Measurements from ENCODE around the gene MAPK8IP3.

MAPK8IP3 gene

DNA sequence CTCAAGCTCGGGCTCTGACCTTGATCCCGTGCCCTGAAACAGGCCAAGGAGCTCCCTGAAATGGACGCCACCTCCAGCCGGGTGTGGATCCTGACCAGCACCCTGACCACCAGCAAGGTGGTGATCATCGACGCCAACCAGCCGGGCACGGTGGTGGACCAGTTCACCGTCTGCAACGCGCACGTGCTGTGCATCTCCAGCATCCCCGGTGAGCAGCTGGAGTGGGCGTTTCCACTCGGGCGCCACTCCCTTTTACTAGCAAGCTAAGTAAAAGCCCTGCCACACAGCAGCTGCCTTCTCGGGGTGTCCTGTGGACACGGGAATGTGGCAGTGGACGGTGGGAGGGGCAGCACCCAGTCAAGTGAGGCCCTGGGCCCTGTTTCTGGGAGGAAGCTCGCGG lies 59.0 kb downstream of the MAPK8IP3 start:
- Histone ChIP-seq H3K4me3 (ENCODE audit: insufficient read depth in 1 of 2, low read depth in 1 of 2, low read length in 2 of 2) (no peak overlapping the region), H3K14ac (ENCODE audit: low read length in 2 of 2) (no peak overlapping the region), H3K27ac (ENCODE audit: low read length, poor library complexity, severe bottlenecking) (no peak overlapping the region), H3K18ac (ENCODE audit: low read depth in 1 of 2, low read length in 2 of 2) (no peak overlapping the region), H3K79me1 (replicated peaks; ENCODE audit: low read length, poor library complexity, severe bottlenecking) (peaks cover 11% of the 10 kb centered on the region), H3K23ac (ENCODE audit: low read length in 2 of 2) (no peak overlapping the region), H4K8ac (ENCODE audit: low read length) (no peak overlapping the region), H3K4ac (ENCODE audit: low read depth in 1 of 2, low read length in 2 of 2) (no peak overlapping the region), H3K9me3 (ENCODE audit: control insufficient read depth, low read length) (no peaks in the 10 kb centered on the region), H2BK120ac (ENCODE audit: low read depth, low read length) (no peak overlapping the region), H3K4me1 (ENCODE audit: control insufficient read depth, insufficient read depth, low read depth, low read length) (peaks cover 21% of the 10 kb centered on the region), H4K91ac (ENCODE audit: low read length) (no peak overlapping the region), H2BK12ac (ENCODE audit: low read length in 2 of 2) (no peak overlapping the region), H3K9ac (ENCODE audit: low read length) (no peak overlapping the region), H3K4me2 (ENCODE audit: low read length, poor library complexity, severe bottlenecking) (no peak overlapping the region), H2BK15ac (ENCODE audit: low read depth, poor library complexity, severe bottlenecking) (no peak overlapping the region), H3K36me3 (ENCODE audit: control insufficient read depth in 1 of 2, insufficient read depth in 2 of 2, low read depth in 1 of 2, low read length in 2 of 2) (peaks cover 77 to 100% of the 10 kb centered on the region in 2 experiments), H2AFZ (ENCODE audit: low read depth, low read length) (no peak overlapping the region), H2BK5ac (ENCODE audit: low read depth, low read length, poor library complexity, severe bottlenecking) (no peak overlapping the region), H3K27me3 (ENCODE audit: control insufficient read depth in 1 of 2, insufficient read depth in 1 of 2, low read length in 2 of 2) (no peaks in the 10 kb centered on the region), H2AK5ac (ENCODE audit: low read length, severe bottlenecking) (no peak overlapping the region)
- 97% methylated on average over 21 of the region's 21 CpGs for WGBS
- DNase-seq, result no peak

- H2BK120ac ChIP-seq (ENCODE audit: low read depth, low read length), result no peak overlapping the region
- H3K4ac ChIP-seq (ENCODE audit: low read depth in 1 of 2, low read length in 2 of 2), result no peak overlapping the region
- H3K9me3 ChIP-seq (ENCODE audit: control insufficient read depth, low read length), result no peaks in the 10 kb centered on the region
- H2AK5ac ChIP-seq (ENCODE audit: low read length, severe bottlenecking), result no peak overlapping the region
- H2BK15ac ChIP-seq (ENCODE audit: low read depth, poor library complexity, severe bottlenecking), result no peak overlapping the region
- H4K8ac ChIP-seq (ENCODE audit: low read length), result no peak overlapping the region
- H3K18ac ChIP-seq (ENCODE audit: low read depth in 1 of 2, low read length in 2 of 2), result no peak overlapping the region
- H3K4me2 ChIP-seq (ENCODE audit: low read length, poor library complexity, severe bottlenecking), result no peak overlapping the region
- H2BK12ac ChIP-seq (ENCODE audit: low read length in 2 of 2), result no peak overlapping the region
- DNase-seq, result no peak
- H2BK5ac ChIP-seq (ENCODE audit: low read depth, low read length, poor library complexity, severe bottlenecking), result no peak overlapping the region
- no peak overlapping the region for H3K9ac ChIP-seq (ENCODE audit: low read length)
- H2AFZ ChIP-seq (ENCODE audit: low read depth, low read length), result no peak overlapping the region
- peaks cover 29% of the 10 kb centered on the region for H3K4me1 ChIP-seq (ENCODE audit: control insufficient read depth, insufficient read depth, low read depth, low read length)
- H3K36me3 ChIP-seq (ENCODE audit: control insufficient read depth in 1 of 2, insufficient read depth in 2 of 2, low read depth in 1 of 2, low read length in 2 of 2), result peaks cover 68 to 100% of the 10 kb centered on the region in 2 experiments
- WGBS, result 93% methylated on average over 21 of the region's 22 CpGs
- no peaks in the 10 kb centered on the region for H3K27me3 ChIP-seq (ENCODE audit: control insufficient read depth in 1 of 2, insufficient read depth in 1 of 2, low read length in 2 of 2)
- no peak overlapping the region for H3K4me3 ChIP-seq (ENCODE audit: insufficient read depth in 1 of 2, low read depth in 1 of 2, low read length in 2 of 2)
- no peak overlapping the region for H3K27ac ChIP-seq (ENCODE audit: low read length, poor library complexity, severe bottlenecking)
- no peak overlapping the region for H3K14ac ChIP-seq (ENCODE audit: low read length in 2 of 2)
- H3K79me1 ChIP-seq (replicated peaks; ENCODE audit: low read length, poor library complexity, severe bottlenecking), result peaks cover 15% of the 10 kb centered on the region
- H4K91ac ChIP-seq (ENCODE audit: low read length), result no peak overlapping the region
- H3K23ac ChIP-seq (ENCODE audit: low read length in 2 of 2), result no peak overlapping the region
Measured at GRCh38 chr16:1765826-1766225, 59.8 kb downstream of the MAPK8IP3 start.

DNA sequence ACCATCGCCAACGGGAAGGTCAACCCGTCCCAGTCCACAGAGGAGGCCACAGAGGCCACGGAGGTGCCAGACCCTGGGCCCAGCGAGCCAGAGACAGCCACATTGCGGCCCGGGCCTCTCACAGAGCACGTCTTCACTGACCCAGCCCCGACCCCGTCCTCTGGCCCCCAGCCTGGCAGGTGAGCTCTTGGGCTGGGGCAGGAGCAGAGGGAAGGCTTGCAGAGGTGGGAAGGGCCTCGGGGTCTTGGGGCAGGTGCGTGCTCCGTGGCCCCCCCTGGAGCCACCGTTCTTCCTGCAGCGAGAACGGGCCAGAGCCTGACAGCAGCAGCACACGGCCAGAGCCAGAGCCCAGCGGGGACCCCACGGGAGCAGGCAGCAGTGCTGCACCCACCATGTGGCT lies 60.2 kb downstream of the MAPK8IP3 start:
- H3K14ac ChIP-seq (ENCODE audit: low read length in 2 of 2), result no peak overlapping the region
- no peaks in the 10 kb centered on the region for H3K9me3 ChIP-seq (ENCODE audit: control insufficient read depth, low read length)
- H3K4me3 ChIP-seq (ENCODE audit: insufficient read depth in 1 of 2, low read depth in 1 of 2, low read length in 2 of 2), result no peak overlapping the region
- H3K27me3 ChIP-seq (ENCODE audit: control insufficient read depth in 1 of 2, insufficient read depth in 1 of 2, low read length in 2 of 2), result no peaks in the 10 kb centered on the region
- H3K4me2 ChIP-seq (ENCODE audit: low read length, poor library complexity, severe bottlenecking), result no peak overlapping the region
- H4K91ac ChIP-seq (ENCODE audit: low read length), result no peak overlapping the region
- H2BK120ac ChIP-seq (ENCODE audit: low read depth, low read length), result no peak overlapping the region
- H3K27ac ChIP-seq (ENCODE audit: low read length, poor library complexity, severe bottlenecking), result no peak overlapping the region
- H4K8ac ChIP-seq (ENCODE audit: low read length), result no peak overlapping the region
- no peak overlapping the region for H3K18ac ChIP-seq (ENCODE audit: low read depth in 1 of 2, low read length in 2 of 2)
- no peak overlapping the region for H3K9ac ChIP-seq (ENCODE audit: low read length)
- WGBS, result 97% methylated on average over 19 of the region's 19 CpGs
- H2AFZ ChIP-seq (ENCODE audit: low read depth, low read length), result no peak overlapping the region
- H3K4ac ChIP-seq (ENCODE audit: low read depth in 1 of 2, low read length in 2 of 2), result no peak overlapping the region
- no peak for DNase-seq
- peaks cover 15% of the 10 kb centered on the region for H3K79me1 ChIP-seq (replicated peaks; ENCODE audit: low read length, poor library complexity, severe bottlenecking)
- no peak overlapping the region for H2AK5ac ChIP-seq (ENCODE audit: low read length, severe bottlenecking)
- no peak overlapping the region for H3K23ac ChIP-seq (ENCODE audit: low read length in 2 of 2)
- H2BK5ac ChIP-seq (ENCODE audit: low read depth, low read length, poor library complexity, severe bottlenecking), result no peak overlapping the region
- H2BK15ac ChIP-seq (ENCODE audit: low read depth, poor library complexity, severe bottlenecking), result no peak overlapping the region
- peaks cover 65 to 96% of the 10 kb centered on the region in 2 experiments for H3K36me3 ChIP-seq (ENCODE audit: control insufficient read depth in 1 of 2, insufficient read depth in 2 of 2, low read depth in 1 of 2, low read length in 2 of 2)
- no peak overlapping the region for H2BK12ac ChIP-seq (ENCODE audit: low read length in 2 of 2)
- peaks cover 32% of the 10 kb centered on the region for H3K4me1 ChIP-seq (ENCODE audit: control insufficient read depth, insufficient read depth, low read depth, low read length)

DNA sequence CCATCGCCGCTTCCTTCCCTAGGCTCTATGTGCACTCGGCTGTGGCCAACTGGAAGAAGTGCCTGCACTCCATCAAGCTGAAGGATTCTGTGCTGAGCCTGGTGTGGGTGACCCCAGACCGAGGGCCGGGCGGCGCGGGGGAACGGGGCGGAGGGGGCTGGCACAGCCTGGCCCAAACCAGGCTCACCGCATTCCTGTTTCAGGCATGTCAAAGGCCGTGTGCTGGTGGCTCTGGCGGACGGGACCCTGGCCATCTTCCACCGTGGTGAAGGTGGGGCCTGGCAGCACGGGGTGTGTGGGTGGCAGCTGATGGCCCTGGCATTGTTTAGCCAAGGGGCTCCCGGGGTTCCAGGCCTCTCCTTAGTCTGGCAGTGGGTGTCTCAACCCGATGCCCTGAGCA lies 60.7 kb downstream of the MAPK8IP3 start:
- Histone ChIP-seq H3K4me3 (ENCODE audit: insufficient read depth in 1 of 2, low read depth in 1 of 2, low read length in 2 of 2) (no peak overlapping the region), H2BK12ac (ENCODE audit: low read length in 2 of 2) (no peak overlapping the region), H2BK5ac (ENCODE audit: low read depth, low read length, poor library complexity, severe bottlenecking) (no peak overlapping the region), H3K79me1 (replicated peaks; ENCODE audit: low read length, poor library complexity, severe bottlenecking) (peaks cover 15% of the 10 kb centered on the region), H3K36me3 (ENCODE audit: control insufficient read depth in 1 of 2, insufficient read depth in 2 of 2, low read depth in 1 of 2, low read length in 2 of 2) (peaks cover 63 to 91% of the 10 kb centered on the region in 2 experiments), H3K4ac (ENCODE audit: low read depth in 1 of 2, low read length in 2 of 2) (no peak overlapping the region), H3K27me3 (ENCODE audit: control insufficient read depth in 1 of 2, insufficient read depth in 1 of 2, low read length in 2 of 2) (no peaks in the 10 kb centered on the region), H2BK15ac (ENCODE audit: low read depth, poor library complexity, severe bottlenecking) (no peak overlapping the region), H4K91ac (ENCODE audit: low read length) (no peak overlapping the region), H3K27ac (ENCODE audit: low read length, poor library complexity, severe bottlenecking) (no peak overlapping the region), H3K23ac (ENCODE audit: low read length in 2 of 2) (no peak overlapping the region), H3K9me3 (ENCODE audit: control insufficient read depth, low read length) (no peaks in the 10 kb centered on the region), H2BK120ac (ENCODE audit: low read depth, low read length) (no peak overlapping the region), H3K14ac (ENCODE audit: low read length in 2 of 2) (no peak overlapping the region), H3K18ac (ENCODE audit: low read depth in 1 of 2, low read length in 2 of 2) (no peak overlapping the region), H3K9ac (ENCODE audit: low read length) (no peak overlapping the region), H3K4me1 (ENCODE audit: control insufficient read depth, insufficient read depth, low read depth, low read length) (peaks cover 32% of the 10 kb centered on the region), H2AK5ac (ENCODE audit: low read length, severe bottlenecking) (no peak overlapping the region), H2AFZ (ENCODE audit: low read depth, low read length) (no peak overlapping the region), H4K8ac (ENCODE audit: low read length) (no peak overlapping the region), H3K4me2 (ENCODE audit: low read length, poor library complexity, severe bottlenecking) (no peak overlapping the region)
- WGBS, result 97% methylated on average over 18 of the region's 18 CpGs
- DNase-seq, result no peak

Data from mesenchymal stem cell (in vitro differentiated cells and primary cell).